ENCODE results near the gene KRT13.

DNA sequence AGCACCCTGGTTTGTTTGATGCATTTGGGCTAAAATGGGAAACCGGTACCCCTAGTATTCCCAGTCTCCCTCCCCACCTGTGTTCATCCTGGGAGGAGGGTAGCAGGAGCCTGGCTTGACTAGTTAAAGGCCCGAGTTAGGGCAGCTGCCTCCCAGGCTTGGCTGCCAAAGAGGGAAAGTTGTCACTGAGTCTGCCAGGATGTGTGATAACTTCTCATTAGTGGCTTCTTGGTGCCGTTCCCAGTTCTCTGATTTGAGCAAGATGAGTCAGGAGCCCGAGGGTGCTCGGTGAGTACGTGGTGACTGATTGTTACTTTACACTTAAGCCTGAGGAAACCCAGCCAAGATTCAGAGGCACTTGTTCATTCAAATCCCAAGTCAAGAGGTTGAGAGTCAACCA lies 40.7 kb downstream of the KRT13 start:
- TF ChIP-seq POLR2AphosphoS5 (IDR thresholded peaks at IDR 0.05; ENCODE audit: low read depth, low read length) = no peak
- no peak for TF ChIP-seq POLR2A (IDR thresholded peaks at IDR 0.05; ENCODE audit: low read depth, low read length)

Measured in GM12892 (cell line).